DMS53 (cell line): ENCODE data around the gene ATP4B.

Experiments used
- DNase-seq: peaks from one replicate; lab custom pipeline; 2025; lab: John Stamatoyannopoulos, UW

Gene ATP4B

GRCh38 chr13:113605866-113606438 lies 52.0 kb downstream of the ATP4B start:
- no peak for DNase-seq

- DNase-seq = no peak
These were observed 52.5 kb downstream of the ATP4B start for GRCh38 chr13:113605461-113605860.

GRCh38 chr13:113604186-113604585 lies 53.8 kb downstream of the ATP4B start:
- DNase-seq = no peak

GRCh38 chr13:113603116-113603710 lies 54.8 kb downstream of the ATP4B start:
- DNase-seq = no peak

GRCh38 chr13:113602291-113602988 lies 55.6 kb downstream of the ATP4B start:
- DNase-seq = no peak

- no peak for DNase-seq
These were observed 56.6 kb downstream of the ATP4B start for GRCh38 chr13:113601166-113602070.

GRCh38 chr13:113599391-113599790 lies 58.6 kb downstream of the ATP4B start:
- DNase-seq = no peak
